ENCODE data around the gene MESP1. TPM values are rescaled to one million over a fixed set of nuclear protein-coding genes. Genes with fewer than 3 reads are reported as not detected.
A peak's percentile ranks its signal among the peaks of the same experiment; 100 is the strongest.

MESP1 gene
- total and polyA plus RNA-seq, 2 of the 4 experiments (the other 2 are of a cell fraction): under 0.01 to 0.10 TPM

- no peak overlapping the region for H2AK9ac ChIP-seq (replicated peaks; ENCODE audit: low read depth, low read length, poor library complexity)
- intact Hi-C loops (cut with micrococcal nuclease): no loop called here
These were observed 3.5 kb upstream of the MESP1 start for GRCh38 chr15:89754361-89755154.

More at GRCh38 chr15:89754361-89755154, 3.5 kb upstream of the MESP1 start:
- Histone ChIP-seq H4K8ac (ENCODE audit: low read depth in 2 of 2, low read length in 2 of 2) (no peak overlapping the region), H4K91ac (ENCODE audit: insufficient read depth, low read depth, low read length) (no peak overlapping the region), H3K56ac (ENCODE audit: extremely low read depth, insufficient read depth, low read length) (no peak overlapping the region), H2AK5ac (ENCODE audit: low read depth, low read length) (no peak overlapping the region), H3K23ac (ENCODE audit: low read depth, low read length) (no peak overlapping the region), H4K5ac (ENCODE audit: low read depth, low read length) (no peak overlapping the region), H2BK20ac (ENCODE audit: low read depth, low read length) (no peak overlapping the region), H3K14ac (replicated peaks; ENCODE audit: low read depth, low read length) (no peak overlapping the region), H3K27ac (ENCODE audit: insufficient read depth, low read length) (no peak overlapping the region), H3K36me3 (ENCODE audit: control insufficient read depth, insufficient read depth, low read length) (no peaks in the 10 kb centered on the region), H3K79me1 (ENCODE audit: low read depth in 1 of 2, low read length in 2 of 2) (no peaks in the 10 kb centered on the region), H3K9me3 (ENCODE audit: control insufficient read depth, insufficient read depth, low read length) (no peaks in the 10 kb centered on the region), H3K9me1 (ENCODE audit: insufficient read depth, low read length) (no peaks in the 10 kb centered on the region; the same call in 1 of the 2 replicates), H2BK15ac (ENCODE audit: low read depth, low read length) (no peak overlapping the region), H3K27me3 (ENCODE audit: control insufficient read depth, insufficient read depth, low read length) (peaks cover 6% of the 10 kb centered on the region; the same call in 1 of the 2 replicates), H2BK5ac (ENCODE audit: low read depth, low read length, poor library complexity, severe bottlenecking) (no peak overlapping the region), H3K18ac (ENCODE audit: low read depth, low read length) (no peak overlapping the region), H2BK120ac (ENCODE audit: low read depth, low read length) (no peak overlapping the region), H3K9ac (ENCODE audit: low read depth, low read length) (no peak overlapping the region), H3K4ac (ENCODE audit: low read depth, low read length) (no peak overlapping the region), H3K4me1 (ENCODE audit: control insufficient read depth, insufficient read depth, low read length) (peaks cover 2% of the 10 kb centered on the region; the same call in 1 of the 2 replicates), H4K20me1 (ENCODE audit: insufficient read depth, low read length) (no peaks in the 10 kb centered on the region), H3K4me3 (ENCODE audit: insufficient read depth, low read depth, low read length) (no peak overlapping the region), H2AFZ (replicated peaks; ENCODE audit: low read length, poor library complexity) (peak overlapping the region; percentile 48), H3K4me2 (ENCODE audit: low read depth, low read length) (no peak overlapping the region)
- no TSS peak for BruUV-seq (replicated peaks)
- CTCF ChIA-PET: interaction anchor here (1.9 to 4.0 kb wide), 2 partner anchors 120 to 134 kb away, joined by 8 to 24 read pairs; no protein-coding TSS in a partner anchor
- TF ChIP-seq NFE2L2 (IDR thresholded peaks at IDR 0.05; ENCODE audit: low read depth, low read length) (no peak), ELK1 (IDR thresholded peaks at IDR 0.05; ENCODE audit: borderline replicate concordance, low read depth, low read length) (no peak), RFX5 (IDR thresholded peaks at IDR 0.05; ENCODE audit: low read depth, low read length) (no peak), MAFK (IDR thresholded peaks at IDR 0.05; ENCODE audit: low read depth, low read length) (no peak), MXI1 (IDR thresholded peaks at IDR 0.05; ENCODE audit: borderline replicate concordance, low read depth, low read length) (no peak), USF2 (IDR thresholded peaks at IDR 0.05; ENCODE audit: low read depth, low read length) (no peak), CTCF (conservative IDR thresholded peaks at IDR 0.05; ENCODE audit: low read depth, low read length) (no peak), SMC3 (IDR thresholded peaks at IDR 0.05; ENCODE audit: low read depth, low read length) (no peak)
- dilution Hi-C loops (cut with HindIII; ENCODE audit: low sequenced_read_pairs, unreplicated experiment) (loop anchor here (25.0 kb wide), 1 partner anchor 108 kb away; no protein-coding TSS in a partner anchor), in situ Hi-C loops (cut with MboI; ENCODE audit: low sequenced_read_pairs) (loop anchor here (5.0 to 10.0 kb wide), 2 partner anchors 123 to 320 kb away; no protein-coding TSS in a partner anchor)
- DNase-seq (peak; percentile 28), ATAC-seq (ENCODE audit: low read depth) (no peak)
- 77% methylated on average over 3 of the region's 8 CpGs; no CpG with 5 or more reads in 1 of the 2 experiments for WGBS, 2 experiments (ENCODE audit: extremely low coverage in 2 of 2, insufficient read length in 1 of 2)
- POLR2A ChIA-PET (ENCODE audit: unreplicated experiment): interaction anchor here (0.7 kb wide), 1 partner anchor 11 kb away, joined by 3 read pairs; no protein-coding TSS in a partner anchor
